Stimulated activated CD8-positive, alpha-beta memory T cell treated with anti-CD3 and anti-CD28 coated beads, Interleukin-15, amount 100 ng/mL, for 48 hours (primary cell): ENCODE data around the gene MAGEA6.
"Not testable (repeated sequence)": the region's sequence is repeated elsewhere in the genome, so short reads cannot be mapped to it uniquely, and the experiment has no call there.

Source experiments
- DNase-seq, 2 donors: peaks; one replicate each; pipeline ENCODE4 v3.0.0-alpha.2; 2020; ENCODE audit warnings: low read depth in 2 of 2

The MAGEA6 gene

GRCh38 chrX:152769549-152770289 lies at the start of gene MAGEA6:
MAGEA6 (minus strand) TSS chrX:152769689; CDS start chrX:152767650, 2,039 bp downstream.
- not testable (repeated sequence) for DNase-seq

- no peak for DNase-seq
These were observed 49.8 kb upstream of the MAGEA6 start for GRCh38 chrX:152819266-152819665.

GRCh38 chrX:152818356-152818755 lies 48.9 kb upstream of the MAGEA6 start:
- DNase-seq: no peak

GRCh38 chrX:152817078-152817764 lies 47.7 kb upstream of the MAGEA6 start:
- DNase-seq: no peak

GRCh38 chrX:152814048-152814447 lies 44.6 kb upstream of the MAGEA6 start:
- no peak for DNase-seq

- DNase-seq: no peak
These were observed 43.7 kb upstream of the MAGEA6 start for GRCh38 chrX:152813206-152813605.

- DNase-seq: no peak
These were observed 40.9 kb upstream of the MAGEA6 start for GRCh38 chrX:152810403-152810802.

- DNase-seq: no peak
These were observed 36.5 kb upstream of the MAGEA6 start for GRCh38 chrX:152806035-152806434.

- DNase-seq: no peak
These were observed 29.5 kb upstream of the MAGEA6 start for GRCh38 chrX:152798945-152799344.

- not testable (repeated sequence) for DNase-seq
These were observed 17.6 kb upstream of the MAGEA6 start for GRCh38 chrX:152787062-152787461.

- DNase-seq: not testable (repeated sequence)
These were observed 2.9 kb downstream of the MAGEA6 start for GRCh38 chrX:152766562-152766961.

- DNase-seq: not testable (repeated sequence)
These were observed 7.9 kb downstream of the MAGEA6 start for GRCh38 chrX:152761582-152761981.

- DNase-seq: not testable (repeated sequence)
These were observed 9.9 kb downstream of the MAGEA6 start for GRCh38 chrX:152759544-152759943.

- not testable (repeated sequence) for DNase-seq
These were observed 10.6 kb downstream of the MAGEA6 start, which contains the start of gene CSAG3 for GRCh38 chrX:152758918-152759317. CSAG3 (plus strand) TSS chrX:152759218.

- not testable (repeated sequence) for DNase-seq
These were observed 14.6 kb downstream of the MAGEA6 start for GRCh38 chrX:152754871-152755270.

- not testable (repeated sequence) for DNase-seq
These were observed 15.5 kb downstream of the MAGEA6 start, which contains the start of gene MAGEA2 for GRCh38 chrX:152753686-152754650. MAGEA2 (minus strand) TSS chrX:152753842; CDS start chrX:152751363, 2,479 bp downstream.

GRCh38 chrX:152738560-152738959 lies 30.9 kb downstream of the MAGEA6 start:
- DNase-seq: no peak

GRCh38 chrX:152736528-152736927 lies 33.0 kb downstream of the MAGEA6 start:
- DNase-seq: not testable (repeated sequence)

- DNase-seq: no peak
These were observed 33.5 kb downstream of the MAGEA6 start for GRCh38 chrX:152735860-152736511.

GRCh38 chrX:152735101-152735500 lies 34.4 kb downstream of the MAGEA6 start:
- no peak for DNase-seq
